GM19395 (cell line): ENCODE measurements around the gene IFI27L1.
"Not testable (repeated sequence)": the region's sequence is repeated elsewhere in the genome, so short reads cannot be mapped to it uniquely, and the experiment has no call there.

Experiments
- ATAC-seq: cut with Tn5 transposase; IDR thresholded peaks from one replicate; pipeline ENCODE4 v1.9.1; 2021; ENCODE audit warnings: mild to moderate bottlenecking, moderate library complexity; ENCODE audit not compliant: unreplicated experiment

Gene IFI27L1

GRCh38 chr14:94047581-94047980 lies 33.5 kb upstream of the IFI27L1 start:
- no peak for ATAC-seq

GRCh38 chr14:94048691-94049624 lies 32.2 kb upstream of the IFI27L1 start:
- no peak for ATAC-seq

DNA sequence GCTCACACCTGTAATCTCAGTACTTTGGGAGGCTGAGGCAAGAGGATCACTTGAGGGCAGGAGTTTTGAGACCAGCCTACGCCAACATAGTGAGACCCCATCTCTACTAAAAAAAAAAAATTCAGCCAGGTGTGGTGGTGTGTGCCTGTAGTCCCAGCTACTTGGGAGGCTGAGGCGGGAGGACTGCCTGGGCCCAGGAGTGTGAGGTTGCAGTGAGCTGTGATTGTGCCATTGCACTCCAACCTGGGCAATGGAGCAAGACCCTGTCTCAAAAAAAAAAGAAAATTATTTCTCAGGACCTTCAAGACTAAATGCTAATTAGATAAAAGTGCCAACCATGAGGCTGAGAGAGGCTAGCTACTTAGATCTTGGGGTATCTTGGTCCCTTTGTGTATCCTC lies 31.5 kb upstream of the IFI27L1 start:
- no peak for ATAC-seq

- no peak for ATAC-seq
Observed at GRCh38 chr14:94050231-94050880, 30.8 kb upstream of the IFI27L1 start.

DNA sequence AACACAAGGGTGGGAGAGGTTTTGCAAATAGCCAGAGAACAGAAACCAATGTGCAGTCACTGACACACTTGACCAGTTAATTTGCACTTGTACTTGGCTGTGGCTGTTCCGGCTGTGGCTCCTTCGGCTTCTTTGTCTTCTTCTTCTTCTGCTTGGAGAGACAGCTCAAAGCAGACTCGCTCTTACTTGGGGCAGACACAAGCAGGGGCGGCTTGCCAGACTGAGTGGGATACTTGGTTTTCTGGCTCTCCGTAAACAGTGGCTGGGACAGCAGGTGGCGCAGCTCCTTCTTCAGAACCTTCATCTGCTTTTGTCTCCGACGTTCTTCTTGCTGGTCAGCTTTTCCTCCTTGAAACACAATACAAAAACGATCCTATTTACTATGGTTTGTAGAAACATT lies 30.0 kb upstream of the IFI27L1 start:
- ATAC-seq, result no peak

- ATAC-seq, result no peak
Observed at GRCh38 chr14:94051779-94052178, 29.3 kb upstream of the IFI27L1 start.

GRCh38 chr14:94052199-94052598 lies 28.9 kb upstream of the IFI27L1 start:
- ATAC-seq, result no peak

GRCh38 chr14:94052662-94053061 lies 28.4 kb upstream of the IFI27L1 start:
- ATAC-seq, result no peak

- no peak for ATAC-seq
Observed at GRCh38 chr14:94054401-94054800, 26.7 kb upstream of the IFI27L1 start.

DNA sequence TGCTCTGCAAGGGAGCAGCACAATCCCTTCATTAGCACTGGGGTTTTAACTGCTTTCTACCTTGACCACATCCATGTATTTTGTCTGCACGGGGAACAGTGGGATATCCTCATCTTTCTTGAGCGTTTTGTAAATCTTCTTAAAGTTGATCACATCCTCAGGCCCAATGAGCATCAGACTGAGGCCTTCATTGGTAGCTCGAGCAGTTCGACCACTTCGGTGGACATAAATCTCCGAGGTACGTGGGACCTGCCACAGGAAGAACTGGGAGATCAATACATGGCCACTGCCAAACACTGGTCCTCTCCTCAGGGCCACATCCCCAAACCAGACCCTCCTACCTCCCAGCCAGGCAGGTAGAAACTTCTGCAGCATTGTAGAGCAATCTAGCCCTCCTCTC lies 26.2 kb upstream of the IFI27L1 start:
- no peak for ATAC-seq

GRCh38 chr14:94056579-94057308 lies 24.4 kb upstream of the IFI27L1 start:
- peak; percentile 82 for ATAC-seq

DNA sequence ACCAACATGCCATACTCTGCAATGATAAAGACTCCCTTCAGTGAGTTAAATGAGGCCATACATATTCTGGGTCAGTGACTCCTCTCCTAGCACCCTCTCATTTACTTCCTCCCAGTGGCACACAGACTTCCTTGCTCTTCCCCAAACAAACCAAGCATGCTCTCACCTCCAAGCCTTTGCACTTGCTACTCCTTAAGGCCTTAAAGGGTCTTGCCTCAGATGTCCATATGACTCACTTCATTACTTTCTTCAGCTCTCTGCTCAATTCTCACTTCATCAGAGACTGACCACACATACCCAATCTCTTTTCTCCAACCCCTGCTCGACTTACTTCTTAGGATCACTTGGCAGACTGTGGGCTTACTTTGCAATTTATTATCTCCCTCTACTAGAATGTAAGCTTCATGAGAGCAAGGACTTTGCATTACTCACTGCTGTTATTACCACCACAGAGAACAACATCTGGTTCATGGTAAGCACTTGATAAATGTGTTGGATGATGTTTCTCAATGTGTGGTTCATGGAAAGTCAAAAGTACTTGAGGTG lies 22.9 kb upstream of the IFI27L1 start:
- ATAC-seq, result no peak

DNA sequence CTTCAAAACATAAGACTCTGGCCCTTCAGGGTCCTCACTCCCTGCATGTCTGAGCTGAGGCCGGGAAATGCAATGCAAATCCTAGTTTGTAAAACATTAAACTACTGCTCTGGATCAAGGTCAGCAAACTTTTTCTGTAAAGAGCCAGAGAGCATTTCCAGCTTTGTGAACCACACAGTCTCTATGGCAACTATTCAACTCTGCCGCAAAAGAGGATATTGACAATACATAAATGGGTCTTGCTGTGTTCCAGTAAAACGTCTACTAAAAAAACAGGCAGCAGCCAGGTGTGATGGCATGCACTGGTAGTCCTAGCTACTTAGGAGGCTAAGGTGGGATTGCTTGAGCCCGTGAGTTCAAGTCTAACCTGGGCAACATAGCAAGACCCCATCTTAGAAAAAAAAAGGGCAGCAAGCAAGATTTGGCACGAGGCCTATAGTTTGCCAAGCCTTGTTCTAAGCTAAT lies 22.4 kb upstream of the IFI27L1 start:
- ATAC-seq, result no peak

DNA sequence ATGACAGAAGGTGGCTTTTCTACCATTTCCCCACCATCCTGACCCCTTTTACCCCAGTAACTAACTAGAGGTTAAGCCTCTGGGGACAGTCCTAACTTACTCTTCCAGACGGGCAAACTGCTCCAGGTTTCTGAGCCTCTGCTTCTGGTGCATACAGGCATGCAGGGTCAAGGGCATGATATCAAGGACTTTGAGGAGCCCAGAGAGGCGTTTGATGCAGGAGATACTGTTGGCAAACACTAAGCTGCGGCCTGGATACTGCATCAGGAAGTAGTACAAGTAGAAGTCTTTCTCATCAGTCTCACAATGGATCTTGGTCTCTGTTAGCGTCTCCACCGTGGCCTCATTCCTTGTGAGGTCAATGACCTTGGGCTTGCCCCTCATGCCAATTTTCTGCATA lies 21.1 kb upstream of the IFI27L1 start:
- no peak for ATAC-seq

GRCh38 chr14:94062344-94062940 lies 18.7 kb upstream of the IFI27L1 start:
- no peak for ATAC-seq

DNA sequence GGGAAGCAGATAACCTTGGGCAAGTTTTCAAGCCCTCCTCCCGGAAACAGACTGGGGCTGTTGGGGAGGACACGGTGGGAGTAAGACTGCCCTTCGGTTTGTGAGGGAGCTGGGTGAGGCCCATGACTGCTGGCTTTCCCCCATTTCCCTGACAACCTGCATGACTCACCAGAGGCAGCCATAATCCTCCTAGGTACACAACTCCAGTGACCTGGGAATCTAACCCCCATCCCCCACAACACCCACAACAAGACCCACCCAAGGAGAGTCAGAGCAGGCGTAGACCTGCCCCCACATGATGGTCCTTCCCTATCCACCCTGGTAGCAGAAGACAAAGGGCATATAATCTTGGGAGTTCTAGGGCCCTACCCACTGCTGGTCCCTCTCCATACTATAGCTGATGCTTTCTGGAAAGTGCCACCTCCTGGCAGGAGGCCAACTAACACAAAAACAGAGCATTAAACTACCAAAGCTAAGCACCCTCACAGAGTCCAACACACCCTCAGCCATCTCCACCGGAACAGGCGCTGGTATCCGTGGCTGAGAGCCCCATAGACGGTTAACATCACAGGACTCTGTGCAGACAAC lies 14.9 kb upstream of the IFI27L1 start:
- ATAC-seq, result no peak

- ATAC-seq, result not testable (repeated sequence)
Observed at GRCh38 chr14:94072076-94072475, 9.0 kb upstream of the IFI27L1 start.

DNA sequence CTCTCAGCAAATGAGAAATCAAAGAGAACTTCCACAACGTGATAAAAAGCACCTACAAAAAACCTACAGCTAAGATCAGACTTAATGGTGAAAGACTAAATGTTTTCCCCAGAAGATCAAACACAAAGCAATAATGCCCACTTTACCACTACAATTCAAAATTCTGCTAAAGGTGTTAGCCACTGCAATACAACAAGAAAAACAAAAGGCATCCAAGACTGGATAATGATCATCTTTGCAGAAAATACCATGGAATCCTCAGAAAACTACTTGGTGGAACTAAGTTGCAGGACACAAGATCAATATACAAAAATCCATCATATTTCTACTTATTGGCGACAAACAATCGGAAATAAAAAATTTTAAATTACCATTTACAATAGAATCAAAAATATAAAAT lies 6.6 kb upstream of the IFI27L1 start:
- no peak for ATAC-seq

DNA sequence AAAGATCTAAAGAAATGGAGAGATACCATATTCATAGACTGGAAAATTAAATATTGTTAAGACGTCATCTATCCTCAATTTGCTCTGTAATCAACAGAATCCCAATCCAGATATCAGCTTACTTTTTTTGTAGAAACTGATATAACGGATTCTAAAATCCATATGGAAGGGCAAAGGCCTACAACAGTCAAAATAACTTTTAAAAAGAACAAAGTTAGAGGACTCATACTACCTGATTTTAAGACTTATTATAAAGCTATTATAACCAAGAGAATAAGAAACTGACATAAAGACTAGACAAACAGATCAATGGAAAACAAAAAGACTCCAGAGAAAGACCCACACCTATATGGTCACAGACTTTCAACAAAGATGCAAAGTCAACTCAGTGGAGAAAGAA lies 6.1 kb upstream of the IFI27L1 start:
- ATAC-seq, result no peak

- no peak for ATAC-seq
Observed at GRCh38 chr14:94077111-94077821, 3.8 kb upstream of the IFI27L1 start.
